GM18507 (cell line): Measurements from ENCODE around the gene COA7.
"Not testable (repeated sequence)": the region's sequence is repeated elsewhere in the genome, so short reads cannot be mapped to it uniquely, and the experiment has no call there.

Source experiments
- DNase-seq: peaks from one replicate; pipeline ENCODE4 v3.0.0; 2011; ENCODE audit warnings: low read depth; ENCODE audit not compliant: insufficient read length; ENCODE audit errors: extremely low spot score
- FAIRE-seq: peaks from 2 replicates; lab custom pipeline; 2011; peaks lifted over from hg19 to GRCh38; lab: Jason Lieb, UNC

Gene COA7

DNA sequence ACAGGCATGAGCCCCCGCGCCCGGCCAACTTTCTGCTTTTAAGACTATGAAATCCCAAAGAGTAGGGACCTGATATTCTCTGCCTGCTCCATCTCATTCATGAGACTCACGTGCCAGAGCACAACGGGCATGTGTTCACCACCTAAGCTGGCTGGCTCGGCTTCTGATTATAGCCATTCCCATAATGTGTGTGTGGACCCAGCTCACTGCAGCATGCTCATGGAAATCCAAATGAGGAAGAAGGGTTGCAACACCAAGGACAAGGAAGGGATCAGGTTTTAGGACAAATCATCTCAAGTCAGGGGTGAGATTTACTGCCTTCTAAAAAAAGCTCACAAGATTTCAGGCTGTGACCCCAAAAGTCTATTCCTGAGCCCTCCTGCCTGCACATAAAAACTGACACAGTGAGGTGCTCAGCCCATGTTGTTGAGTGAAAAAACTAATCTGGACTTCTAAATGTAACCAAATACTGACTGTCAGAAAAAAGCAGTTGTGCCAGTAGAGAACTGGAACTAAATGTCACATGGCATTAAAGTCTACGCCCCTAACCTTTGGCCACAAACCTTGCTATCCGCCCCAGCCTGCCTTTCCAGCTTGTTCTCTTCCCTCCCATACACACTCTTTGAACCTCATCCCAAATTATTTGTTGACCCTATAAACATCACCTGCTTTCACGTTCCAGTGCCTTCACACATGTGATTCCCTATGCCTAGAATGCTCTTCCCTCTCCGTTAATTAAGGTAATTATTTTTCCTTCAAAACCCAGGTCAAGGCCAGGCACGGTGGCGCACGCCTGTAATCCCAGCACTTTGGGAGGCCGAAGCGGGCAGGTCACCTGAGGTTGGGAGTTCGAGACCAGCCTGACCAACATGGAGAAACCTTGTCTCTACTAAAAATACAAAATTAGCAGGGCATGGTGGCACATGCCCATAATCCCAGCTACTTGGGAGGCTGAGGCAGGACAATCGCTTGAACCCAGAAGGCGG is 9.1 kb upstream of the COA7 start:
- FAIRE-seq: no peak
- DNase-seq: no peak

DNA sequence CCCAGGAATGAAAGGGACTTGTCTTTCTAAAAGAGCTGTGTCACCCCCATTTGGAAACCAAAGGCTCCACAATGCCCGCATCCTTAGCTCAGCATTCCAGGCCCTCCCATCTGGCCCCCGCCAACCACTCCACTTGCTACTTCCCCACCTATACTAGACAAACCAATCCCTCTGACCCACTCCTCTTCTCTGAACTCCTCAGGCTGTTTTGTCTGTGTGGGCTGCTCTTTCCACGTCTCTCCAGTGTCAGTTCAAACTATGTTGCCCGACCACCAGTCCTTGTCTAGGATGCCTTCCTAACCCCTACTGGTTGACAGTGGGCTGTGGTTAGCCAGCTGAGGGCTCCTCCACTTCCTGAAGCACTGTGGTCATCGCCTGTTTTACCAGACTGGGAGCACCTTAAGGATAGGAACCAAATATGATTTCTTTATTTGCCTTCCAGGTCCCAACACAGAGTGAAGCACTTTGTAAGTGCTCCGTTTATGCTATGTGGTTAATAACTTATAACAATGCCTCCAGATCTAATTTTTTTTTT is 8.1 kb upstream of the COA7 start:
- FAIRE-seq: no peak
- DNase-seq: no peak

DNA sequence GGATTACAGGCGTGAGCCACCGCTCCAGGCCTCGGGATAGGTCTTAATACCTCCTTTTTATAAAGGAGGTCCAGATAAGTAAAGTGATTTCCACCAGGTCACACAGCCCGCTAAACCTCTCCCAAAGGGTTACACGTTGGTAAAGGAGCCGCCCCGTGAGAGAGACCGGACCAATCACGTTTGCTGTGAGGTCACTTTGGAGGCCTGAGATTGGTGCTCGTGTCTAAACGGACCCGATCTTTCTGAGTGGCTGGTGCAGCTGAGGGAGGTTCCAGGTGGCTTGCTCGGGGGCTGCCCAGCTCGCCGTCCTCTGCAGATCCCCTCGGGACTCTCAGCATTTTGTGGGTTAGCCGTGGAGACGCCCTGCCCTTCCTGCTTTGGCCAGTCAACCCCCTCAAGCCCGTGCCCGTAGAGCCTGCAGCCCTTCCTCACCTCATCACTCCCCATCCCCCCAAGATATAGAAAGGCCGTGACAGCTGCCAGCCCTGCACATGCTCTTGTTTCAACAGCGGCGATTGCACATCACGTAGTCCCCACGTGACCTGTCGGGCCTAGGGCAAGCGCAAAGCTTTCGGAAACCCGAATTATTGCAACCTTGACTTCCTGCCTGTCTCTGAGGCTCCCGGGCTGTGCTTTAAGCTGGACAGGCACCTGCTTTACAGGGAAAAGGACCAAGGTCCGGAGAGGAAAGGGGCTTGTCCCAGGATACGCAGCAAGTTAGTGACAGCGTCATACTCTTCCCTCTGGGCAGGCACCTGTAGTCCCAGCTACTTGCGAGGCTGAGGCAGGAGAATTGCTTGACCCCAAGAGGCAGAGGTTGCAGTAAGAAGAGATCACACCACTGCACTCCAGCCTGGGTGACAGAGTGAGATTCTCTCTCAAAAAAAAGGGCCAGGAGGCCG is 5.0 kb upstream of the COA7 start:
- FAIRE-seq (peak; percentile 96), DNase-seq (peak; percentile 64)

DNA sequence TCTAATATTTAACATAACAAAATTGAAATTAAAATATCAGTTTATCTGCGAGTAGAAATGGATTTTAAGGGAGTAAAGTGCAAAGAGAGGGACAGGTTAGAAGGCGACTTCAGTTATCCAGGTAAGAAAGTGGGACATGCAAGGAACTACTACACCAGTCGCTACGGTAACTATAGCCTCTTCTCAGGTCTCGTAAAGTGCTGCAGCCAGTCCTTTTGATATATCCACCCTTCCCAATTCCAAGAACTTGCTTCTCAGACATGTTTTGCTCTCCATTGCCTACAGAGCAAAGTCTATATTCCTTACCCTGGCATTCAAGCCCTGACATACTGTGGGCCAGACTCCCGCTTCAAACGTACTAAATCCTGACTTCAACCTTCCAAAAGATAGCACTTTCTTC is 2.5 kb downstream of the COA7 start:
- FAIRE-seq: no peak
- no peak for DNase-seq

DNA sequence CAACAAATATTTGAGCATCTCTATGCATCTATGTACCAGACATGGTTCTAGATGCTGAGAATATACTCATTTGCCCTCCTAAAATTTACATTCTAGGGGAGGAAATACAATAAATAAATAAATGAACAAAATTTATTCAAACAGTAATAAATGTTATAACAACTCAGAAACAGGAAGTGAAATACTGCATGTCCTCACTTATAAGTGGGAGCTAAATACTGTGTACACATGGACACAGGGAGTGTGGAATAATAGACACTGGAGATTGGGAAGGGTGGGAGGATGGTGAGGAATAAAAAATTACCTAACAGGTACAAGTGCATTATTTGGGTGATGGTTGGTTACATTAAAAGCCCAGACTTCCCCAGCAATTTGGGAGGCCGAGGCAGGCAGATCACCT is 4.3 kb downstream of the COA7 start:
- DNase-seq (no peak), FAIRE-seq (no peak)

DNA sequence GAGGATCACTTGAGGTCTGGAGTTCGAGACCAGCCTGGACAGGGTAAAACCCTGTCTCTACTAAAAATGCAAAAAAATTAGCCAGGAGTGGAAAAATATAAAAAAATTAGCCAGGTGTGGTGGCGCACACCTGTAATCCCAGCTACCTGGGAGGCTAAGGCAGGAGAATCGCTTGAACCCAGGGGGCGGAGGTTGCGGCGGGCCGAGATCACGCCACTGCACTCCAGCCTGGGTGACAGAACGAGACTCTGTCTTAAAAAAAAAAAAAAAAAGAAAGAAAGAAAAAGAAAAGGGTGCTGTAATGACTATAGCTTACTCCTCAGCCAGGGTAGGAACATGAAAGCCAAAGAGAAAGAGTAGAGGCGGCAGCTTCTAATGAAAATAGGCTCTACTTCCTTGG is 4.8 kb downstream of the COA7 start:
- not testable (repeated sequence) for DNase-seq, FAIRE-seq

DNA sequence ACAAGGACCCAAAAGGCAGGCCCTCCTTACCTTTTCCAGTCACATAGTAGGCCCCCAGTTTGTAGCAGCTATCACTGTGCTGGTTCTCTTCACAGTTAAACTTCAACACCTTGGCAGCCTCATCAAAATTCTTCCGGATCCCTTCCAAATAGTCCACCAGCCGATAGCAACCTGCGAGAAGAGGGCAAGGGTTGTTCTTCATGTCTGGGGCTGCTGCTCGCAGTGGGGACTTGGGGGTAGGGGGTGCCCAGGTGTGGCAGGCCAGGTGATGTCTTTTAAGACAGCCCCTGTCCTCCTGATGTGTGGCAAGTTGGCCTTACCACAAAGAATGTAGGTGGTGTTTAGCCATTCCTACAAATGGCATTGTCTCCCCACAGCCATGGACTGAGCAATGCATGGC is 5.5 kb downstream of the COA7 start:
- no peak for DNase-seq
- FAIRE-seq: no peak

DNA sequence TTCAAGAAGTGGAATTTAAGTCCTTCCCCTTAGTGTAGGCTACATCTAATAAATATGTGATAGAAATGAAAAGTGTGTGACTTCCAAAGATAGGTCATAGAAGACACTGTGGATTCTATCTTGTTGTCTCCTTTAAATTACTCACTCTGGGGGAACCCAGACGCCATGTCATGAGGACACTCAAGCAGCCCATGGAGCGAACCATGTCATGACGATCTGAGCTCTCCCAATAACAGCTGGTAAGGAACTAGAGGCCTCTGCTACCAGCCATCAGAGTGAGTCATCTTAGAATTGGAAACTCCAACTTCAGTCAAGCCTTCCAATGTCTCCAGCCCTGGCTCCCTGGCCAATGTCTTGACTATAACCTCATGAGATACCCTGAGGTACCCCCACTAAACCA is 6.3 kb downstream of the COA7 start:
- DNase-seq: no peak
- FAIRE-seq: no peak

DNA sequence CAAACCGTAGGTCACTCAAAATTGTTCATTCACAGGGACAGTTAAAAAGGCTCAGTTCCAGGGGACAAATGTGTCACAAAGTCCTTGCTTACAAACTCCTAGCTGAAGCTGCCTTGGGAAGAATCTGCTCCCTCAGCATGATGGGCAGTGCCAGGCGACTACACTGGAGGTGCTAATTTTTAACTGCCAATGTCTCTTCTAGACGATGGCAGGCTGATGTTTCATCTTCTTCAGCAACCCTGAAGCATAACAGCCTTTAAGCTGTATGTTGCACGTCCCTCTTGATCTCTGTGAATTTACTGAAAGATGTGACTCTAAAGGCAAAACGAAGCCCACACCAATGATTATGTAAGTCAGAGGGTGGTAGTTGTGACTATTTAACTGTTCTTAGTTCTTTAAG is 11.3 kb downstream of the COA7 start:
- FAIRE-seq: no peak
- no peak for DNase-seq

DNA sequence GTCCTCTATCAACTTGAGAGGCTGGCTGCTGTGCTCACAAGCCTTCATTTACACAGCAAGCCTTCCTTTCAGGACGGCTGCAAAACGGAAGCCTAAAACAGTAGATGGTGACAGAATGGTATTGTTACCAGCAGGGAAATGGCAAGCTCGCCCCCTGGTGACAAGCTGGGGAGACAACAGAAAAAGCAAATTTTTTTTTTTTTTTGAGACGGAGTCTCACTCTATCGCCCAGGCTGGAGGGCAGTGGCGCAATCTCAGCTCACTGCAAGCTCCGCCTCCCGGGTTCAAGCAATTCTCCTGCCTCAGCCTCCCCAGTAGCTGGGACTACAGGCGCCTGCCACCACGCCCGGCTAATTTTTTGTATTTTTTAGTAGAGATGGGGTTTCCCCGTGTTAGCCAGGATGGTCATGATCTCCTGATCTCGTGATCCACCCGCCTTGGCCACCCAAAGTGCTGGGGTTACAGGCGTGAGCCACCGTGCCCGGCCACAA is 11.8 kb downstream of the COA7 start:
- peak; percentile 51 for FAIRE-seq
- peak; percentile 47 for DNase-seq

DNA sequence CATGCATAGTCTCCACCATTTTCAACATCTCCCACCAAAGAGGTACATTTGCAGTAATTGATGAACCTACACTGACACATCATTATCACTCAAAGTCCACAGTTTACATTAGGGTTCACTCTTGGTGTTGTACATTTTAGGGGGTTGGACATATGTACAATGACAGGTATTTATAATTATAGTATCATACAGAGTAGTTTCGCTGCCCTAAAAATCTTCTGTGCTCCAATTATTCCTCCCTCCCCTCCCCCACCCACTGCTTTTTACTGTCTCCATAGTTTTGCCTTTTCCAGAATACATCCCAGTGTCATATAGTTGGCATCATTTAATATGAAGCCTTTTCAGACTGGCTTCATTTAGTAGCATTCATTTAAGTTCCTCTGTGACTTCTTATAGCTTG is 13.6 kb downstream of the COA7 start:
- DNase-seq (no peak), FAIRE-seq (no peak)

DNA sequence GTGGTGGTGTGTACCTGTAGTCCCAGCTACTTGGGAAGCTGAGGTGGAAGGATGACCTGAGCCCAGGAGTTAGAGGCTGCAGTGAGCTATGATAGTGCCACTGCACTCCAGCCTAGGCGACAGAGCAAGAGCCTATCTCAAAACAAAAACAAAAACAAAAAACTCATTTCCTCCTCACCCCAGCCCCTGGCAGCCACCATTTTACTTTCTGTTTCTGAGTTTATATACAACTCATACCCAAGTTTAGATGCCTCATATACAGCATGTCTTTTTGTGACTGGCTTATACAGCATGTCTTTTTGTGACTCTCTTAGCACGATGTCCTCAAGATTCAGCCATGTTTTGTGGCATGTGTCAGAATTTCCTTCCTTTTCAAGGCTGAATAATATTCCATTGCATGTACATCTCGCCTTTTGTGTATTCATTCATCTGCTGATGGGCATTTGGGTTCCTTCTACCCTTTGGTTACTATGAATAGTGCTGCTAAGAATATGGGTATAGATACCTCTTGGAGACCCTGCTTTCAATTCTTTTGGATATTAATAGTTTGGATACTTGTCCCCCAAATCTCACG is 14.7 kb downstream of the COA7 start:
- FAIRE-seq: no peak
- DNase-seq: no peak

DNA sequence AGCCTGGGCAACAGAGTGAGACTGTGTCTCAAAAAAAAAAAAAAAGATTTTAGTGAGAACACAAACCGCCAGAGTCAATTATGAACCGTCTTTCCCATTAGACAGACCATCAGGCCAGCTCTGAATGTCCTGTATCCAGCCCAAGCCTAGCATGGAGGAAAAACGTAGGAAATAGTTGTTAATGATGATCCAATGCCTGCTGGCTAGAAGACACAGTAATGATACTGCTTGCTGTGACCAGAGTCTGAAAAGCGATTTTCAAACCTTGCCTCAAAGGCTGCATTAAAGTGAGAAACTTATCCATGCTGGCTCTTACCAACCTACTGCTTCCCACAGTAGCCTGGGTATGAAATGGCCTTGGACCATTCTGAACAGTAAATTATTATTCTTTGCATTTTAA is 17.0 kb downstream of the COA7 start:
- DNase-seq (no peak), FAIRE-seq (no peak)

DNA sequence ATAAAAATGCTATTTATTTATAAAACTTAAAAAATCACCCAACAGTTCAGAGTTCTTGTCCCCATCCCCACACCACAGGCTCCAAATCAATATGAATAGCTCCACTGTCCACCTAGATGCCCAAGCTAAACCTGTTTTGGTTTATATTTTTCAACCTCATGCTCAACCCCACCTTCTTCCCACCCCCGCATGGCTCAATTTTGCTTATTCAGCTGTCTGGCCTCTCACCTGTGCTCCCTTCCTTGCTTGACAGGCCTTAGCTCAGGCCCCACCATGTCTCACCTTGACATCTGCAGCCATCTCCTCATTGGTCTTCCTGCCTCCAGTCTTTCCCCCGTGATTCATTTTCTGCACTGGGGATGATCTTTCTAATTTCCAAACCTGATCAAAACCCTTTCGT is 17.8 kb downstream of the COA7 start:
- DNase-seq (no peak), FAIRE-seq (no peak)

DNA sequence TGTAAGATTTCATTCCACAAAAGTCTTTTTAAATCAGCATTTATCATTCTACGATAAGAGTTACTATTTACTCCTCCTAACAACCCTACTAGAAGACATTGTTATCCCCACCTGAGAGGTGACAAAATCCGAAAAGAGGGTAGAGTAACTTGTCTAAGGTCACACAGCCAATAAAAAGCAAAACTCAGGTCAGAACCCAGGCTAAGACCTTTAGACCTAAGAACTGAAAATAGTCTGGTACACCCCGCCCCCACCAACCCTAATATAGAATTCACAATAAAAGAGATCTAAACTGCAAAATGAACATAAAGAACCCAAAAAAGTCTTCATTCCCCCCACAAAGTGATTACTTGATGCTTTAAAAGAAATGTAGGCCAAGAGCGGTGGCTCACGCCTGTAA is 18.6 kb downstream of the COA7 start:
- DNase-seq (no peak), FAIRE-seq (no peak)

DNA sequence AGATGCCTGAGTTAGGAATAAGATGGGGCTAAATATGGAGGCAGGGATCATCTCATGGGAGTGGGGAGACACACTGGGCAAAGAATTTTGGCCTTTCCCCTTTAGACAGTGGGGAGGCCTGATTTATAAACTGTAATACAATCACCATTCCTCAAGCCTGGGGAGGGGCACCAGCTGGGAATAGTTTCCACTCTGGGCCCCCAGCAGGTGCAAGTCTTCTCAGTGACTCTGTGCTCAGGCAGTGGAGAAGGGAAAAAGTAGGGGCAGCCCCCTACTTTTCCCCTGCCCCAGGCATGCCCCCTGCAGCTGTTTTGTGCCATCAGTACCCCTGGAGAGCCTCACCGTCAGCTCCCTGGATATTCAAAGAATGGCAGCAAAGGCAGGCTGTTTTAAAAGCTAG is 19.1 kb downstream of the COA7 start:
- DNase-seq (no peak), FAIRE-seq (no peak)

DNA sequence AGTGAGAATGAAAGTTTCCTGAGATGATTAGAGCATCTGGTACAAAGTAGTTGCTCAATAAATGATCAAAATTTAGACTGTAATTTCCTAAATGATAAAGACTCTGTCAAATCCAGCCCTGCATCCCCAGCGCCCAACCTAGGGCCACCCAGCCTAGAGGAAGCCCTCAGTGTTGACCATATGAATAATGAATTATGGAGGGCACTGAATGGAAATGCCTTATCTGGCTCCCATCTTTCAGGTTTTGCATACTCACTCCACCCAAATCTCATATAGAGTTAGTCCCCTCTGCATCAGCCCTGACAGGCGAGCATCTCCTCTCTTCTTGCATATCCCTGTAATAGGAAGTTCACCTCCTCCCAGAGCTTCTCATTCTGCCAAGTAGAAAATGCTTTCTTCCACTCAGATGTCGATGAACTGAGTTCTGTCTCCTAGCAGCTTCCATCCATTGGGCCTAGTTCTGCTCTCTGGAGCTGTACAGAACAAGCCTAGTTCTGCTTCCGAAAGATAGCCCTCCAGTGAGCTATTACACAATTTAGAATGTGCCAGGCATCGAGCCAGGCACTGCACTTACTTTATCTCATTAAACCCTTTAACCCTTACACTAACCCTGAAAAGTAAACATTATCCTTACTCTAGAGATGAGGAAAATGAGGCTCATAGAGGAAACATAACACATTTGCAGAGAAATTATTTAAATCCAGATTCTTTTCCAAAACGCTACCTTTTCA is 20.9 kb downstream of the COA7 start:
- no peak for DNase-seq
- no peak for FAIRE-seq

DNA sequence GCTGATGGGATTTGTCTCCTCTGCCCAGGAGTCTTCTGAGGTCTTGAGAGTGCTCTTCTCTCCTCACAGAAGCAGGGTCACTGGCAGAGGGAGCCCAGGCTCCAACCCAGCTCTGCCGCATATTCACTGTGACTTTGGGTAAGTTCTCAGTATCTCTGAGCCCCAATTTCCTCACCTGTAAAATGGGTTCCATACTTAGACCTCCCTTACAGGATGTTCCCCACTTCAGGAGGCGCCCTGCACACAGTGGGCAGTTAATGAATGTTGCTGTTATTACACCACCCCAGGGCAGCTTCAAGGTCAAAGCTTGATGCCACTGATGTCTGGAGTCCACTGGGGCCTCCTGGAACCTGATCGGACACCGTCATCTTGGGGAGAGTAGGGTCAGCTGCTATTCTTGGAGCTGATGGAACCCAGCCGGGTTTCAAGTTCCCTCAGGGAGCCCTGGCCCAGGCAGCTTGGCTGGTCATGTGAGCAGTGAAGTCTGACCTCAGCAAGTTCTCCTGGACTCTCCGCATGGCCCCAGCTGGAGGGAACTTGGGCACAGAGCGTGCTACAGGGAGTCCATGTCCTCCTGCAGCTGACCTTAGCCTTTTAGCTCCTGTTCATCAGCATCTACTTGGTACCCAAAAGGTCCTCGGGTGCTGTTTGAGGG is 21.8 kb downstream of the COA7 start:
- FAIRE-seq: no peak
- DNase-seq: no peak
